K562 (cell line): ENCODE measurements around the gene XKR7. TPM values are rescaled to one million over a fixed set of nuclear protein-coding genes. Genes with fewer than 3 reads are reported as not detected.
A peak's percentile ranks its signal among the peaks of the same experiment; 100 is the strongest.

Experiments used
- ATAC-seq: fragments of 200-7000 bp; cut with Tn5 transposase; 3 replicates; pipeline ENCODE4 v1.9.1; 2020; ENCODE audit warnings: moderate library complexity
- BruUV-seq: library from RNA; stranded (reverse); fragments of 400-500 nt; replicated peaks from 2 replicates; lab custom pipeline; 2021; lab: Mats Ljungman, UMichigan
- CTCF ChIA-PET: fragments of 300-600 bp; formaldehyde crosslinking; extraction: SDS; loops from one replicate; lab custom pipeline; 2021; ENCODE audit warnings: low intra/inter-chr PET ratio; lab: Yijun Ruan, JAX
- POLR2A ChIA-PET: fragments of 300-600, 350-650 bp; sonication (Branson Sonifier 250); formaldehyde crosslinking; extraction: SDS; loops from one replicate; lab custom pipeline; 2021; ENCODE audit warnings: antibody characterized with exemption, inconsistent platforms; lab: Yijun Ruan, JAX
- DNase-seq, 4 experiments: peaks; one replicate each; pipeline versions ENCODE4 v3.0.0 to v3.0.0-alpha.2; 2011 to 2018; ENCODE audit warnings: low spot score in 3 of 4, mixed read lengths in 3 of 4; ENCODE audit errors: extremely low read depth in 1 of 4
- FAIRE-seq: peaks from 2 replicates; lab custom pipeline; 2011; peaks lifted over from hg19 to GRCh38; lab: Jason Lieb, UNC
- H2AFZ ChIP-seq: 2 replicates; pipeline ENCODE4 v1.6.0; 2011; ENCODE audit warnings: low read depth, low read length, control low read depth, inconsistent platforms
- H3K27ac ChIP-seq: fragments of 200-600 bp; 3 replicates; pipeline ENCODE4 v1.8.0; 2011; ENCODE audit warnings: low read depth, mild to moderate bottlenecking, control low read depth, inconsistent platforms, low read length, moderate library complexity, mixed read lengths; ENCODE audit errors: extremely low read depth
- H3K27me3 ChIP-seq, 2 experiments: fragments of 300-600 bp in 1 of 2; 2 replicates in 1 of 2; 3 replicates in 1 of 2; pipeline versions ENCODE4 v1.6.0 to v1.8.0; 2011; ENCODE audit warnings: inconsistent platforms in 2 of 2, low read length in 2 of 2, mild to moderate bottlenecking in 1 of 2, mixed read lengths in 1 of 2, moderate library complexity in 1 of 2; ENCODE audit not compliant: control insufficient read depth in 2 of 2, insufficient read depth in 2 of 2
- H3K36me3 ChIP-seq: fragments of 300-600 bp; 3 replicates; pipeline ENCODE4 v1.8.0; 2011; ENCODE audit warnings: mild to moderate bottlenecking, low read length, inconsistent platforms; ENCODE audit not compliant: control insufficient read depth, insufficient read depth
- H3K4me1 ChIP-seq, 2 experiments: fragments of 200-600 bp in 1 of 2; replicated peaks in 1 of 2; 2 replicates in 1 of 2; 3 replicates in 1 of 2; pipeline versions ENCODE4 v1.5.1 to v1.8.0; 2011; ENCODE audit warnings: inconsistent platforms in 2 of 2, low read length in 2 of 2, mild to moderate bottlenecking in 1 of 2, mixed read lengths in 1 of 2, moderate library complexity in 1 of 2; ENCODE audit not compliant: control insufficient read depth in 2 of 2, insufficient read depth in 2 of 2
- H3K4me2 ChIP-seq: 2 replicates; pipeline ENCODE4 v1.6.1; 2011; ENCODE audit warnings: low read length, control low read depth, inconsistent platforms, mixed read lengths; ENCODE audit not compliant: insufficient read depth
- H3K4me3 ChIP-seq: fragments of 200-600 bp; sonication (generic), shearing (Covaris generic); 2 replicates; pipeline ENCODE4 v1.5.1; 2016; ENCODE audit warnings: control low read depth, inconsistent platforms
- H3K79me2 ChIP-seq: fragments of 200-600 bp; 3 replicates; pipeline ENCODE4 v1.8.0; 2011; ENCODE audit warnings: low read length, inconsistent platforms; ENCODE audit not compliant: control insufficient read depth, insufficient read depth
- H3K9ac ChIP-seq, 2 experiments: 2 replicates each; pipeline versions ENCODE4 v1.6.0 to v1.6.1; 2011; ENCODE audit warnings: low read depth in 2 of 2, low read length in 2 of 2, control low read depth in 1 of 2, inconsistent platforms in 1 of 2, mild to moderate bottlenecking in 1 of 2, mixed read lengths in 1 of 2; ENCODE audit not compliant: insufficient read depth in 1 of 2
- H3K9me1 ChIP-seq: one replicate; pipeline ENCODE4 v1.6.0; 2011; ENCODE audit warnings: inconsistent platforms, mild to moderate bottlenecking, low read length, moderate library complexity; ENCODE audit not compliant: control insufficient read depth, insufficient read depth
- H3K9me3 ChIP-seq: replicated peaks from 2 replicates; pipeline ENCODE4 v1.5.1; 2011; ENCODE audit warnings: low read depth, low read length, inconsistent platforms; ENCODE audit not compliant: control insufficient read depth, insufficient read depth
- H4K20me1 ChIP-seq: replicated peaks from 2 replicates; pipeline ENCODE4 v1.6.1; 2011; ENCODE audit warnings: low read length, inconsistent platforms, mixed read lengths; ENCODE audit not compliant: control insufficient read depth, insufficient read depth
- FOXA3 ChIP-seq, 2 experiments: fragments of 450-650 bp in 1 of 2; sonication (generic) in 1 of 2; formaldehyde crosslinking; IDR thresholded peaks in 1 of 2; conservative IDR thresholded peaks in 1 of 2; 2 replicates each; pipeline versions ENCODE4 v1.4.0 to v1.8.0; 2020 to 2022; ENCODE audit warnings: mild to moderate bottlenecking in 2 of 2, missing genetic modification reagents in 1 of 2
- MTA2 ChIP-seq: fragments of 450-650 bp; IDR thresholded peaks from 2 replicates; pipeline ENCODE4 v1.6.1; 2016; ENCODE audit warnings: low read depth
- NEUROD1 ChIP-seq: fragments of 150-350 bp; IDR thresholded peaks from 2 replicates; pipeline ENCODE4 v1.6.1; 2014; ENCODE audit warnings: borderline replicate concordance, low read length, low read depth; ENCODE audit not compliant: partially characterized antibody
- RB1 ChIP-seq: fragments of 450-650 bp; IDR thresholded peaks from 2 replicates; pipeline ENCODE4 v1.6.1; 2017; ENCODE audit warnings: low read depth, mild to moderate bottlenecking
- RCOR1 ChIP-seq, 2 experiments: IDR thresholded peaks; 2 replicates each; pipeline ENCODE4 v1.6.1; 2012; ENCODE audit warnings: low read depth in 2 of 2, low read length in 2 of 2, borderline replicate concordance in 1 of 2, improper control_type of control experiment in 1 of 2
- ZKSCAN8 ChIP-seq: fragments of 200-800 bp; sonication (Bioruptor generic); IDR thresholded peaks from 2 replicates; pipeline ENCODE4 v1.6.1; 2016; ENCODE audit warnings: missing genetic modification characterization, missing compliant biosample characterization
- WGBS: fragments of 100-300 bp; shearing (Covaris generic); methylation state at CpG from one replicate; pipeline ENCODE4 v1.1.6; 2016; ENCODE audit warnings: low coverage, mixed read lengths; ENCODE audit not compliant: insufficient coverage; ENCODE audit errors: missing lambda C conversion rate; 5-methylcytosine and 5-hydroxymethylcytosine counted together
- in situ Hi-C: fragments of 300-500 bp; cut with MboI; formaldehyde crosslinking; loops from 4 replicates; pipeline ENCODE4 v1.15.0; 2018; ENCODE audit warnings: inconsistent platforms, mixed read lengths
- intact Hi-C: fragments of 100-400 bp; cut with micrococcal nuclease; formaldehyde crosslinking; loops from 2 replicates; pipeline ENCODE4 v1.14.2; 2022
- polyA plus RNA-seq, 8 experiments: library from polyadenylated mRNA; depleted of rRNA in 4 of 8; stranded (reverse) in 5 of 8; unstranded in 3 of 8; fragments of >200 nt; fragmentation: Nextera tagmentation in 2 of 8; fragmentation: Illumina TruSeq in 1 of 8; extraction: Ambion mirVana in 2 of 8; extraction: Trizol in 1 of 8; gene quantifications; 2 replicates each; pipeline versions ENCODE4 v1.2.1 to v1.2.3, GENCODE V29; 2011 to 2014; ENCODE audit warnings: inconsistent platforms in 1 of 8, missing spikeins in 1 of 8
- total RNA-seq, 7 experiments: library from RNA; depleted of rRNA in 6 of 7; stranded (reverse); fragments of >200 nt in 6 of 7; fragmentation: Illumina TruSeq in 2 of 7; extraction: Trizol in 2 of 7; gene quantifications; 2 replicates each; pipeline versions ENCODE4 v1.2.1 to v1.2.3, GENCODE V29; 2011 to 2021; ENCODE audit warnings: low replicate concordance in 1 of 7

The XKR7 gene
- total and polyA plus RNA-seq, 9 of the 15 experiments (the other 6 are each of a cell fraction or from before 2014, with no cell fraction given), result 0.02 TPM; not detected in 8

DNA sequence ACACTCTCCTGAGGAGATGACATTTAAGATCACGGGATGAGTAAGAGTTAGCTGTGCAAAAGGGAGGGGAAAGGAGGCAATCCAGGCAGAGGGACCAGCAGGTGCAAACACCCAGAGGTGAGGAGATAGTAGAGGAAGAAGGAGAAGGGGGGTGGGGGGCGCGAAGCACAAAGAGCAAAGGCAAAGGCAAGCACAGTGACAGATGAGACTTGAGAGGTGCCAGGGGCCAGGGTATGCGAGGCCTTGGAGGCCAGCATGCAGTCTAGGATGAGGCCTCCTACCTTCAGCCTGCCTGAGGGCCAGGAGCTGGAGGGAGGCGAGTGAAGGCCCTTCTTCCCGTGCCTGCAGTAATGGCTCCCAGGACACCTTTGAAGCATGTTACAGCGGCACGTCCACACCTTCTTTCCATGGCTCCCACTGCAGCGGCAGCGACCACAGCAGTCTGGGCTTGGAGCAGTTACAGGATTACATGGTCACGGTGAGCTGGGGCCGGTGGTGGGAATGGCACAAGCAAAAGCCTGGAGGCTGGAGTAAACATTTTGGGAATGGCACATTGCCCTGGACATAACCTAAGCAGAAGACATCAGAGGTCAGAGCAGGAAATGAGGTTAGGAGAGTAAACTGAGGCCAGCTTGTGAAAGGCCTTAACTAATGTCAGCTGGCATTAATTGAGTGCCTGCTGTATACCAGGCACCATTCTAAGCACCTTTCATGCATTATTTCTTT, 60.9 kb downstream of the XKR7 start:
- CTCF ChIA-PET, result interaction anchor here (0.6 kb wide), 1 partner anchor 91 kb away, joined by 6 read pairs; no protein-coding TSS in a partner anchor
- Histone ChIP-seq H3K4me1 (peaks cover 0 to 11% of the 10 kb centered on the region in 2 experiments; a peak in 3 of 5 replicates), H3K79me2 (no peaks in the 10 kb centered on the region), H2AFZ (peak overlapping the region; percentile 44; the same call in 1 of the 2 replicates), H3K36me3 (no peaks in the 10 kb centered on the region), H3K9ac (peak overlapping the region in 1 of 2 experiments; percentile 29; a peak in 1 of 4 replicates), H3K4me3 (no peak overlapping the region), H3K27ac (no peak overlapping the region), H3K27me3 (peaks cover 2 to 47% of the 10 kb centered on the region in 2 experiments; a peak in 4 of 5 replicates), H3K4me2 (no peak overlapping the region), H4K20me1 (no peaks in the 10 kb centered on the region), H3K9me1 (no peaks in the 10 kb centered on the region), H3K9me3 (no peaks in the 10 kb centered on the region)
- TF ChIP-seq RCOR1 (IDR thresholded peaks at IDR 0.05; ENCODE audit: borderline replicate concordance in 1 of 2, low read depth in 2 of 2, low read length in 2 of 2) (0 out of 4 replicates have a peak, but pooled peaks of 1 of the 2 experiments have one; percentile 20), FOXA3 (CRISPR knock-in tag; conservative IDR thresholded peaks at IDR 0.05 in 1 of 2, IDR thresholded peaks at IDR 0.05 in 1 of 2) (0 out of 4 replicates have a peak, but pooled peaks of 1 of the 2 experiments have one; percentile 30), RB1 (no peak), MTA2 (no peak), ZKSCAN8 (CRISPR knock-in tag) (peak; percentile 67; the same call in 1 of the 2 replicates), NEUROD1 (peak; percentile 65)
- POLR2A ChIA-PET, result interaction anchor here (0.6 to 1.1 kb wide), 2 partner anchors 90 to 192 kb away, joined by 3 read pairs; no protein-coding TSS in a partner anchor
- no peak for FAIRE-seq
- WGBS, result 8% methylated on average over 10 of the region's 12 CpGs
- peak in 1 of 4 experiments; percentile 19 for DNase-seq
- intact Hi-C loops (no loop called here), in situ Hi-C loops (loop anchor here (10.0 kb wide), 1 partner anchor 174 kb away; no protein-coding TSS in a partner anchor)
- ATAC-seq, result peak; percentile 62
- BruUV-seq, result no TSS peak
